Lung (tissue), 12 donors: ENCODE results near the gene ATG10. TPM values are rescaled to one million over a fixed set of nuclear protein-coding genes. Genes with fewer than 3 reads are reported as not detected.

Source experiments
- ATAC-seq: fragments of 200-7000 bp; cut with Tn5 transposase; one replicate; pipeline ENCODE4 v1.9.1; 2020; ENCODE audit warnings: moderate number of reproducible peaks; ENCODE audit not compliant: insufficient read depth, low FRiP score
- DNase-seq, 3 donors: peaks; one replicate each; pipeline ENCODE4 v3.0.0-alpha.2; 2013 to 2017
- H3K27ac ChIP-seq, 2 donors: one replicate each; pipeline ENCODE4 v1.5.1; 2013; ENCODE audit warnings: mild to moderate bottlenecking in 2 of 2, moderate library complexity in 2 of 2, control low read depth in 1 of 2, inconsistent platforms in 1 of 2, low read depth in 1 of 2, low read length in 1 of 2
- H3K27me3 ChIP-seq, 3 donors: one replicate each; pipeline ENCODE4 v1.5.1; 2013; ENCODE audit warnings: low read length in 2 of 3; ENCODE audit not compliant: control insufficient read depth in 3 of 3, insufficient read depth in 3 of 3
- H3K36me3 ChIP-seq, 4 donors: one replicate each; pipeline ENCODE4 v1.5.1; 2013; ENCODE audit warnings: low read length in 4 of 4, mild to moderate bottlenecking in 1 of 4, moderate library complexity in 1 of 4; ENCODE audit not compliant: control insufficient read depth in 4 of 4, insufficient read depth in 4 of 4
- H3K4me1 ChIP-seq, 5 donors: one replicate each; pipeline ENCODE4 v1.5.1; 2013; ENCODE audit warnings: low read length in 5 of 5, mild to moderate bottlenecking in 2 of 5, moderate library complexity in 1 of 5; ENCODE audit not compliant: control insufficient read depth in 5 of 5, insufficient read depth in 5 of 5
- H3K4me3 ChIP-seq: one replicate; pipeline ENCODE4 v1.5.1; 2013; ENCODE audit warnings: mild to moderate bottlenecking, control low read depth, moderate library complexity
- H3K9ac ChIP-seq, 2 donors: one replicate each; pipeline ENCODE4 v1.5.1; 2013; ENCODE audit warnings: low read length in 2 of 2, control low read depth in 1 of 2; ENCODE audit not compliant: insufficient read depth in 1 of 2
- H3K9me3 ChIP-seq, 4 donors: one replicate each; pipeline ENCODE4 v1.5.1; 2013; ENCODE audit warnings: low read length in 3 of 4, mild to moderate bottlenecking in 1 of 4, moderate library complexity in 1 of 4; ENCODE audit not compliant: control insufficient read depth in 4 of 4, insufficient read depth in 3 of 4
- CTCF ChIP-seq: IDR thresholded peaks from 2 replicates; pipeline ENCODE4 v1.5.1; 2012; ENCODE audit warnings: mild to moderate bottlenecking; ENCODE audit errors: control extremely low read depth, extremely low read depth
- WGBS, 2 donors: extraction: QIAGEN DNeasy Blood & Tissue Kit; methylation state at CpG; one replicate each; pipeline ENCODE4 v1.1.7; 2013; 5-methylcytosine and 5-hydroxymethylcytosine counted together
- polyA plus RNA-seq, 2 donors: library from polyadenylated mRNA; stranded (reverse); fragments of 200-250 nt; gene quantifications; one replicate each; pipeline ENCODE4 v1.2.1, GENCODE V29; 2013
- total RNA-seq, 2 donors: library from RNA; depleted of rRNA in 1 of 2; stranded (reverse); fragments of >200 nt in 1 of 2; gene quantifications; one replicate each; pipeline ENCODE4 v1.2.1, GENCODE V29; 2014 to 2021
- donor health status: control.
- donor health status: control.
- donor health status: Bipolar disorder and iron deficiency.
- donor health status: healthy.
- donor health status: DM: yes; HTN: yes; CAD: no.

Gene ATG10
- total and polyA plus RNA-seq, 4 donors = 4.6 to 10.2 (median 5.8) TPM

GRCh38 chr5:81925009-81925408 lies 46.8 kb upstream of the ATG10 start:
- Histone ChIP-seq H3K27me3 (no peaks in the 10 kb centered on the region), H3K9ac (no peak overlapping the region), H3K4me3 (no peak overlapping the region), H3K27ac (no peak overlapping the region), H3K36me3 (no peaks in the 10 kb centered on the region), H3K9me3 (peaks cover 0 to 2% (median 0%) of the 10 kb centered on the region in 4 donors), H3K4me1 (peaks cover 0 to 3% (median 0%) of the 10 kb centered on the region in 5 donors)
- DNase-seq (no peak), ATAC-seq (no peak)
- 87 to 94% methylated on average over 4 of the region's 4 CpGs for WGBS, 2 donors
- no peak for TF ChIP-seq CTCF

DNA sequence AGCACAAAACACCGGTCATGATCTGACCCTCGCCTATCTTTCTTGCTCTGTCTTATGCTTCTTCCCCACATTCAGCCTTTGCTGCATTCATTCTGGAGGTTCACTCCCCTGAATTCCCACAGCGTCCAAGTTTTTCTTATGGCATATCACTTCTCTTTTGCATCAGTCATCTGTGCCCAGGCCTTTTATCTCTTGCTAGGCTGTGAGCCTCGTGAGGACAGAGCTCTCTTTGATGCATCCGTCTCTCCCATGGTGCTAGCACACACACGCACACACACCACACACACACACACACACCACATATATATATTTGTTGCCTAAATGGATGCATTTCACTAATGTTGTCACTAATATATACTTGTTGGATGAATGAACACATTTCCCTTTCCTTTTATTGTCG lies 45.8 kb upstream of the ATG10 start:
- TF ChIP-seq CTCF = no peak
- no peak for ATAC-seq
- peaks cover 0 to 2% (median 0%) of the 10 kb centered on the region in 4 donors for H3K9me3 ChIP-seq

GRCh38 chr5:81936066-81936465 lies 35.8 kb upstream of the ATG10 start:
- Histone ChIP-seq H3K4me1 (no peaks in the 10 kb centered on the region), H3K4me3 (no peak overlapping the region), H3K9ac (no peak overlapping the region), H3K27me3 (no peaks in the 10 kb centered on the region), H3K36me3 (no peaks in the 10 kb centered on the region), H3K9me3 (no peaks in the 10 kb centered on the region), H3K27ac (no peak overlapping the region)
- no peak for TF ChIP-seq CTCF
- 79 to 91% methylated on average over 1 of the region's 1 CpG for WGBS, 2 donors
- DNase-seq (no peak), ATAC-seq (no peak)

More for the DNA sequence above, 45.8 kb upstream of the ATG10 start:
- Histone ChIP-seq H3K4me3 (no peak overlapping the region), H3K4me1 (peaks cover 0 to 3% (median 0%) of the 10 kb centered on the region in 5 donors), H3K27me3 (no peaks in the 10 kb centered on the region), H3K27ac (no peak overlapping the region), H3K36me3 (no peaks in the 10 kb centered on the region), H3K9ac (no peak overlapping the region)
- DNase-seq = no peak
- 79 to 88% methylated on average over 7 of the region's 7 CpGs for WGBS, 2 donors

GRCh38 chr5:81936750-81937149 lies 35.1 kb upstream of the ATG10 start:
- no peak for TF ChIP-seq CTCF
- Histone ChIP-seq H3K27ac (no peak overlapping the region), H3K4me3 (no peak overlapping the region), H3K9me3 (peaks cover 0 to 2% (median 0%) of the 10 kb centered on the region in 4 donors), H3K9ac (no peak overlapping the region), H3K36me3 (no peaks in the 10 kb centered on the region), H3K27me3 (no peaks in the 10 kb centered on the region), H3K4me1 (no peaks in the 10 kb centered on the region)
- ATAC-seq (no peak), DNase-seq (no peak)
